WTC11 (cell line): ENCODE measurements around the gene FBXO15. TPM values are rescaled to one million over a fixed set of nuclear protein-coding genes. Genes with fewer than 3 reads are reported as not detected.

Experiments used
- ATAC-seq: fragments of 200-7000 bp; cut with Tn5 transposase; 2 replicates; pipeline ENCODE4 v1.10.0; 2021; ENCODE audit warnings: mild to moderate bottlenecking, moderate library complexity
- CTCF ChIA-PET: fragments of 300-600 bp; sonication (Branson Sonifier 250); formaldehyde crosslinking; loops from one replicate; lab custom pipeline; 2021; ENCODE audit warnings: antibody characterized with exemption; lab: Charles Lee
- POLR2A ChIA-PET: fragments of 350-600 bp; sonication (Branson Sonifier 250); formaldehyde crosslinking; loops from one replicate; lab custom pipeline; 2021; ENCODE audit warnings: antibody characterized with exemption; lab: Charles Lee
- DNase-seq: peaks from one replicate; pipeline ENCODE4 v3.0.0; 2021; ENCODE audit warnings: low spot score
- H3K27ac Mint-ChIP-seq: 2 replicates; pipeline ENCODE4 v1.8.0; 2021; ENCODE audit warnings: mixed read lengths
- H3K27me3 Mint-ChIP-seq: 2 replicates; pipeline ENCODE4 v1.8.0; 2021; ENCODE audit warnings: low read depth, mild to moderate bottlenecking, moderate library complexity, mixed read lengths
- H3K36me3 Mint-ChIP-seq: 2 replicates; pipeline ENCODE4 v1.8.0; 2021; ENCODE audit warnings: mixed read lengths
- H3K4me1 Mint-ChIP-seq: 2 replicates; pipeline ENCODE4 v1.8.0; 2022; ENCODE audit warnings: mixed read lengths
- H3K4me3 Mint-ChIP-seq: 2 replicates; pipeline ENCODE4 v1.8.0; 2021; ENCODE audit warnings: mild to moderate bottlenecking, moderate library complexity, mixed read lengths
- H3K9me3 Mint-ChIP-seq: 2 replicates; pipeline ENCODE4 v1.8.0; 2021; ENCODE audit warnings: mixed read lengths
- ARID4B ChIP-seq: sonication (generic); formaldehyde crosslinking; IDR thresholded peaks from 2 replicates; pipeline ENCODE4 v1.8.0; 2023; ENCODE audit warnings: missing genetic modification reagents, mild to moderate bottlenecking, borderline replicate concordance
- CREM ChIP-seq: sonication (generic); formaldehyde crosslinking; IDR thresholded peaks from 2 replicates; pipeline ENCODE4 v1.8.1; 2022; ENCODE audit warnings: mild to moderate bottlenecking, missing genetic modification reagents, moderate library complexity
- ETV6 ChIP-seq: sonication (generic); formaldehyde crosslinking; IDR thresholded peaks from 2 replicates; pipeline ENCODE4 v1.8.1; 2022; ENCODE audit warnings: mild to moderate bottlenecking, missing genetic modification reagents
- HMGXB4 ChIP-seq: sonication (generic); formaldehyde crosslinking; IDR thresholded peaks from 2 replicates; pipeline ENCODE4 v1.8.1; 2023; ENCODE audit warnings: mild to moderate bottlenecking, moderate library complexity, missing genetic modification reagents
- JUN ChIP-seq: sonication (generic); formaldehyde crosslinking; IDR thresholded peaks from 2 replicates; pipeline ENCODE4 v1.8.0; 2023; ENCODE audit warnings: mild to moderate bottlenecking, missing genetic modification reagents
- NFYB ChIP-seq: sonication (generic); formaldehyde crosslinking; conservative IDR thresholded peaks from 2 replicates; pipeline ENCODE4 v1.8.0; 2022; ENCODE audit warnings: low read depth, missing genetic modification reagents
- PRDM15 ChIP-seq: sonication (generic); formaldehyde crosslinking; IDR thresholded peaks from 2 replicates; pipeline ENCODE4 v1.8.0; 2022; ENCODE audit warnings: missing genetic modification reagents
- SOX15 ChIP-seq: fragments of 250-450 bp; sonication (Bioruptor Pico); IDR thresholded peaks from 2 replicates; pipeline ENCODE4 v1.9.0; 2021; ENCODE audit warnings: mild to moderate bottlenecking
- ZBTB21 ChIP-seq: sonication (generic); formaldehyde crosslinking; IDR thresholded peaks from 2 replicates; pipeline ENCODE4 v1.8.1; 2023; ENCODE audit warnings: mild to moderate bottlenecking, missing genetic modification reagents, borderline replicate concordance
- ZNF232 ChIP-seq: sonication (generic); formaldehyde crosslinking; IDR thresholded peaks from 2 replicates; pipeline ENCODE4 v1.8.0; 2022; ENCODE audit warnings: mild to moderate bottlenecking, missing genetic modification reagents
- ZNF671 ChIP-seq: fragments of 250-450 bp; sonication (Bioruptor Pico); IDR thresholded peaks from 2 replicates; pipeline ENCODE4 v1.8.0; 2021; ENCODE audit warnings: mild to moderate bottlenecking
- total RNA-seq: library from RNA; stranded (reverse); gene quantifications from 3 replicates; pipeline ENCODE4 v1.2.3, GENCODE V29; 2021
- TF ChIP-seq, protein P1 (sequence below): sonication (generic); formaldehyde crosslinking; IDR thresholded peaks from 2 replicates; pipeline ENCODE4 v1.8.0; 2022; ENCODE audit warnings: mild to moderate bottlenecking, missing genetic modification reagents
- TF ChIP-seq, protein P2 (sequence below): sonication (generic); formaldehyde crosslinking; IDR thresholded peaks from 2 replicates; pipeline ENCODE4 v1.8.1; 2023; ENCODE audit warnings: mild to moderate bottlenecking, missing genetic modification reagents
- TF ChIP-seq, protein P3 (sequence below): sonication (generic); formaldehyde crosslinking; IDR thresholded peaks from 2 replicates; pipeline ENCODE4 v1.8.0; 2023; ENCODE audit warnings: mild to moderate bottlenecking, missing genetic modification reagents
- TF ChIP-seq, protein P4 (sequence below): fragments of 250-450 bp; sonication (Bioruptor Pico); conservative IDR thresholded peaks from 2 replicates; pipeline ENCODE4 v1.9.0; 2021; ENCODE audit warnings: mild to moderate bottlenecking

The FBXO15 gene
- total RNA-seq, 1 experiment from 2014 or later = 0.96 TPM

- ATAC-seq (no peak), DNase-seq (no peak)
- H3K27ac Mint-ChIP-seq = no peak overlapping the region
- peaks cover 17% of the 10 kb centered on the region for H3K4me1 Mint-ChIP-seq
- TF ChIP-seq HMGXB4 (CRISPR knock-in tag) = no peak
- TF ChIP-seq JUN (CRISPR knock-in tag) = no peak
- no peak for TF ChIP-seq SOX15 (CRISPR knock-in tag)
- no peak for TF ChIP-seq ETV6 (CRISPR knock-in tag)
- TF ChIP-seq, protein P1, sequence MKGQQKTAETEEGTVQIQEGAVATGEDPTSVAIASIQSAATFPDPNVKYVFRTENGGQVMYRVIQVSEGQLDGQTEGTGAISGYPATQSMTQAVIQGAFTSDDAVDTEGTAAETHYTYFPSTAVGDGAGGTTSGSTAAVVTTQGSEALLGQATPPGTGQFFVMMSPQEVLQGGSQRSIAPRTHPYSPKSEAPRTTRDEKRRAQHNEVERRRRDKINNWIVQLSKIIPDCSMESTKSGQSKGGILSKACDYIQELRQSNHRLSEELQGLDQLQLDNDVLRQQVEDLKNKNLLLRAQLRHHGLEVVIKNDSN = no peak
- TF ChIP-seq CREM (CRISPR knock-in tag) = no peak
- TF ChIP-seq, protein P2, sequence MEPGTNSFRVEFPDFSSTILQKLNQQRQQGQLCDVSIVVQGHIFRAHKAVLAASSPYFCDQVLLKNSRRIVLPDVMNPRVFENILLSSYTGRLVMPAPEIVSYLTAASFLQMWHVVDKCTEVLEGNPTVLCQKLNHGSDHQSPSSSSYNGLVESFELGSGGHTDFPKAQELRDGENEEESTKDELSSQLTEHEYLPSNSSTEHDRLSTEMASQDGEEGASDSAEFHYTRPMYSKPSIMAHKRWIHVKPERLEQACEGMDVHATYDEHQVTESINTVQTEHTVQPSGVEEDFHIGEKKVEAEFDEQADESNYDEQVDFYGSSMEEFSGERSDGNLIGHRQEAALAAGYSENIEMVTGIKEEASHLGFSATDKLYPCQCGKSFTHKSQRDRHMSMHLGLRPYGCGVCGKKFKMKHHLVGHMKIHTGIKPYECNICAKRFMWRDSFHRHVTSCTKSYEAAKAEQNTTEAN (CRISPR knock-in tag) = no peak
- TF ChIP-seq ZBTB21 (CRISPR knock-in tag) = no peak
- peaks cover 29% of the 10 kb centered on the region for H3K36me3 Mint-ChIP-seq
- peaks cover 48% of the 10 kb centered on the region for H3K9me3 Mint-ChIP-seq
- ChIA-PET POLR2A (no interaction called here), CTCF (no interaction called here)
- H3K4me3 Mint-ChIP-seq = no peak overlapping the region
- H3K27me3 Mint-ChIP-seq = peaks cover 3% of the 10 kb centered on the region
Observed at GRCh38 chr18:74110149-74110548, 37.5 kb downstream of the FBXO15 start.

DNA sequence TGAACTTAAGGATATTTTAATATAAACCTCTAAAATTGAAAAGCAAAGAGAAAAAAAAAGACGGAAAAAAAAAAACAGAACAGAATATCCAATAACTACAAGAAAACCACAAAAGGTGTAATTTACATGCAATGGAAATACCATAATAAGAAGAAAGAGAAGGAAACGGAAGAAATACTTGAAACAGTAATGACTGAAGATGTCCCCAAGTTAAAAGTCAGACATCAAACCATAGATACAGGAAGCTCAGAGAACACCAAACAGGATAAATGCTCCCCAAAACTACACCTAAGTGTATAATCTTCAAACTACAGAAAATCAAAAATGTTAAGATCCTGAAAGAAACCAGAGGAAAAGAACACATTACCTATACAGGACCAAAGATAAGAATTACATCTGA is 39.2 kb downstream of the FBXO15 start:
- Mint-ChIP-seq H3K27me3 (no peaks in the 10 kb centered on the region; the same call in 1 of the 2 replicates), H3K36me3 (peaks cover 25% of the 10 kb centered on the region), H3K4me1 (no peaks in the 10 kb centered on the region; the same call in 1 of the 2 replicates), H3K9me3 (peaks cover 45% of the 10 kb centered on the region), H3K4me3 (no peak overlapping the region), H3K27ac (no peak overlapping the region)
- POLR2A ChIA-PET = no interaction called here
- CTCF ChIA-PET = interaction anchor here (1.7 kb wide), 1 partner anchor 26 kb away, joined by 6 read pairs; no protein-coding TSS in a partner anchor
- DNase-seq = no peak
- no peak for ATAC-seq
- TF ChIP-seq ZNF671 (CRISPR knock-in tag) (no peak), NFYB (no peak), ARID4B (CRISPR knock-in tag) (no peak), PRDM15 (CRISPR knock-in tag) (no peak), ZNF232 (CRISPR knock-in tag) (no peak)
- TF ChIP-seq, protein P3, sequence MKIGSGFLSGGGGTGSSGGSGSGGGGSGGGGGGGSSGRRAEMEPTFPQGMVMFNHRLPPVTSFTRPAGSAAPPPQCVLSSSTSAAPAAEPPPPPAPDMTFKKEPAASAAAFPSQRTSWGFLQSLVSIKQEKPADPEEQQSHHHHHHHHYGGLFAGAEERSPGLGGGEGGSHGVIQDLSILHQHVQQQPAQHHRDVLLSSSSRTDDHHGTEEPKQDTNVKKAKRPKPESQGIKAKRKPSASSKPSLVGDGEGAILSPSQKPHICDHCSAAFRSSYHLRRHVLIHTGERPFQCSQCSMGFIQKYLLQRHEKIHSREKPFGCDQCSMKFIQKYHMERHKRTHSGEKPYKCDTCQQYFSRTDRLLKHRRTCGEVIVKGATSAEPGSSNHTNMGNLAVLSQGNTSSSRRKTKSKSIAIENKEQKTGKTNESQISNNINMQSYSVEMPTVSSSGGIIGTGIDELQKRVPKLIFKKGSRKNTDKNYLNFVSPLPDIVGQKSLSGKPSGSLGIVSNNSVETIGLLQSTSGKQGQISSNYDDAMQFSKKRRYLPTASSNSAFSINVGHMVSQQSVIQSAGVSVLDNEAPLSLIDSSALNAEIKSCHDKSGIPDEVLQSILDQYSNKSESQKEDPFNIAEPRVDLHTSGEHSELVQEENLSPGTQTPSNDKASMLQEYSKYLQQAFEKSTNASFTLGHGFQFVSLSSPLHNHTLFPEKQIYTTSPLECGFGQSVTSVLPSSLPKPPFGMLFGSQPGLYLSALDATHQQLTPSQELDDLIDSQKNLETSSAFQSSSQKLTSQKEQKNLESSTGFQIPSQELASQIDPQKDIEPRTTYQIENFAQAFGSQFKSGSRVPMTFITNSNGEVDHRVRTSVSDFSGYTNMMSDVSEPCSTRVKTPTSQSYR (CRISPR knock-in tag) = no peak
- TF ChIP-seq, protein P1 = no peak
- TF ChIP-seq, protein P4, sequence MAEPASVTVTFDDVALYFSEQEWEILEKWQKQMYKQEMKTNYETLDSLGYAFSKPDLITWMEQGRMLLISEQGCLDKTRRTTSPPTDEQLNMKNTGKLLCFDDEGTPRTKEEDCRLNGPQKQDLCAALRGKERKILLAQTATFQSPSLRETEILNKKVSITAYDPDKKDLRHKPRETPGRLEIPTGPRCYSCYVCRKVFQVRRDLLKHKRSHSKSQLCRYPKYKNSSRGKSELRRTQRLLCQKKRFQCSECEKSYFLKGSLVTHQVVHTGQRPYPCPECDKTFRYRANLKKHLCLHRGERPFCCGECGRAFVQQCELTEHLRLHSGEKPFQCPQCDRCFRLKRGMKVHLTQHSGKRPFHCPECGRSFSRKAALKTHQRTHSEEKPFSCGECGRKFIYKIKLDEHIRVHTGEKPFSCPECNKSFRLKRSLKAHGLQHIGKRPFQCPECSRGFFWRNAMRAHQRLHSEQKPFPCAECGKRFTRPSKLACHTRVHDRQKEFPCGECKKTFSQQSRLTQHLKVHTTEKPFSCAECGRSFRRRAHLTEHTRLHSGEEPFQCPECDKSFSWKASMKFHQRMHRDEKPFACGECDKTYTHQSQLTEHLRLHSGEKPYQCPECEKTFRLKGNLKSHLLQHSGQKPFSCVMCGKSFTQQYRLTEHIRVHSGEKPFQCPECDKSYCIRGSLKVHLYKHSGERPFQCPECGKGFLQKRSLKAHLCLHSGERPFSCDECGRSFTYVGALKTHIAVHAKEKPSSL (CRISPR knock-in tag) = no peak
